GM12878 (cell line): ENCODE measurements around the gene ZBTB4. TPM values are rescaled to one million over a fixed set of nuclear protein-coding genes. Genes with fewer than 3 reads are reported as not detected.

Experiments used
- ATAC-seq: fragments of 200-7000 bp; cut with Tn5 transposase; 3 replicates; pipeline ENCODE4 v1.9.1; 2020; ENCODE audit warnings: mild to moderate bottlenecking, moderate library complexity
- BruUV-seq: library from RNA; stranded (reverse); fragments of 400-500 nt; replicated peaks from 2 replicates; lab custom pipeline; 2021; lab: Mats Ljungman, UMichigan
- CTCF ChIA-PET: fragments of 300-600 bp; sonication (Branson Sonifier 250); formaldehyde crosslinking; extraction: SDS; loops from one replicate; lab custom pipeline; 2021; ENCODE audit warnings: inconsistent platforms; lab: Yijun Ruan, JAX
- POLR2A ChIA-PET: fragments of 350-600 bp; formaldehyde crosslinking; extraction: SDS; loops from one replicate; lab custom pipeline; 2021; ENCODE audit warnings: inconsistent platforms; lab: Charles Lee
- RAD21 ChIA-PET: fragments of 300-600 bp; sonication (Branson Sonifier 250); formaldehyde crosslinking; loops from one replicate; lab custom pipeline; 2023; ENCODE audit warnings: antibody characterized with exemption; ENCODE audit not compliant: unreplicated experiment; lab: Charles Lee
- SMC1A ChIA-PET: fragments of 300-600 bp; sonication (Branson Sonifier 250); formaldehyde crosslinking; loops from one replicate; lab custom pipeline; 2023; ENCODE audit not compliant: unreplicated experiment, uncharacterized antibody; lab: Charles Lee
- DNase-seq: peaks from one replicate; pipeline ENCODE4 v3.0.0-alpha.2; 2011; ENCODE audit warnings: low read depth, low spot score
- FAIRE-seq: peaks from 3 replicates; lab custom pipeline; 2011; peaks lifted over from hg19 to GRCh38; lab: Jason Lieb, UNC
- H2AFZ ChIP-seq: 2 replicates; pipeline ENCODE4 v1.6.0; 2011; ENCODE audit warnings: low read depth, low read length, control low read depth; ENCODE audit not compliant: control insufficient read depth
- H3K27ac ChIP-seq: 2 replicates; pipeline ENCODE4 v1.5.1; 2011; ENCODE audit warnings: control low read depth; ENCODE audit not compliant: control insufficient read depth, insufficient read depth
- H3K27me3 ChIP-seq, 2 experiments: replicated peaks in 1 of 2; 2 replicates each; pipeline versions ENCODE4 v1.6.0 to v1.6.1; 2011; ENCODE audit warnings: low read length in 1 of 2; ENCODE audit not compliant: control insufficient read depth in 2 of 2, insufficient read depth in 2 of 2
- H3K36me3 ChIP-seq, 2 experiments: 2 replicates each; pipeline ENCODE4 v1.5.1; 2011; ENCODE audit warnings: low read length in 1 of 2; ENCODE audit not compliant: control insufficient read depth in 2 of 2, insufficient read depth in 2 of 2
- H3K4me1 ChIP-seq: 2 replicates; pipeline ENCODE4 v1.6.1; 2011; ENCODE audit warnings: mild to moderate bottlenecking, low read length, moderate library complexity, mixed read lengths; ENCODE audit not compliant: control insufficient read depth, insufficient read depth
- H3K4me2 ChIP-seq: 2 replicates; pipeline ENCODE4 v1.6.0; 2011; ENCODE audit warnings: control low read depth; ENCODE audit not compliant: control insufficient read depth, insufficient read depth
- H3K4me3 ChIP-seq: fragments of 200-600 bp; sonication (generic); 2 replicates; pipeline ENCODE4 v1.5.1; 2016
- H3K79me2 ChIP-seq: 2 replicates; pipeline ENCODE4 v1.6.0; 2011; ENCODE audit warnings: low read length; ENCODE audit not compliant: control insufficient read depth, insufficient read depth
- H3K9ac ChIP-seq: 2 replicates; pipeline ENCODE4 v1.8.0; 2011; ENCODE audit warnings: low read length, control low read depth, mixed read lengths; ENCODE audit not compliant: control insufficient read depth, insufficient read depth
- H3K9me3 ChIP-seq: replicated peaks from 3 replicates; pipeline ENCODE4 v1.5.1; 2011; ENCODE audit warnings: mild to moderate bottlenecking, low read length; ENCODE audit not compliant: control insufficient read depth, insufficient read depth
- H4K20me1 ChIP-seq: 2 replicates; pipeline ENCODE4 v1.6.0; 2011; ENCODE audit not compliant: control insufficient read depth, insufficient read depth
- BRCA1 ChIP-seq: IDR thresholded peaks from 2 replicates; pipeline ENCODE4 v1.6.1; 2011; ENCODE audit warnings: low read depth, low read length, improper control_type of control experiment
- DPF2 ChIP-seq: fragments of 450-650 bp; IDR thresholded peaks from 2 replicates; pipeline ENCODE4 v1.6.1; 2017; ENCODE audit warnings: mild to moderate bottlenecking
- FOXM1 ChIP-seq: IDR thresholded peaks from 2 replicates; pipeline ENCODE4 v1.6.1; 2012; ENCODE audit warnings: low read depth, mild to moderate bottlenecking, inconsistent platforms, low read length, moderate library complexity
- MTA3 ChIP-seq: IDR thresholded peaks from 2 replicates; pipeline ENCODE4 v1.6.1; 2012; ENCODE audit warnings: low read length, inconsistent platforms, borderline replicate concordance
- NFYA ChIP-seq: IDR thresholded peaks from 2 replicates; pipeline ENCODE4 v1.6.1; 2011; ENCODE audit warnings: low read depth, mild to moderate bottlenecking, low read length, improper control_type of control experiment, borderline replicate concordance
- PML ChIP-seq: IDR thresholded peaks from 2 replicates; pipeline ENCODE4 v1.6.1; 2012; ENCODE audit warnings: low read length, inconsistent platforms
- RELA ChIP-seq: fragments of 450-650 bp; IDR thresholded peaks from 2 replicates; pipeline ENCODE4 v1.8.0; 2014; ENCODE audit warnings: borderline replicate concordance; ENCODE audit not compliant: partially characterized antibody
- RUNX3 ChIP-seq: IDR thresholded peaks from 2 replicates; pipeline ENCODE4 v1.6.1; 2012; ENCODE audit warnings: low read length, inconsistent platforms
- SRF ChIP-seq, 2 experiments: IDR thresholded peaks; 2 replicates each; pipeline ENCODE4 v1.6.1; 2011; ENCODE audit warnings: low read depth in 2 of 2, low read length in 2 of 2, mild to moderate bottlenecking in 1 of 2, moderate library complexity in 1 of 2
- ZNF622 ChIP-seq: fragments of 450-650 bp; IDR thresholded peaks from 2 replicates; pipeline ENCODE4 v1.6.1; 2017; ENCODE audit warnings: mild to moderate bottlenecking, inconsistent platforms
- in situ Hi-C: fragments of 300-500 bp; cut with MboI; formaldehyde crosslinking; loops from 9 replicates; pipeline ENCODE4 v1.14.3; 2018; ENCODE audit warnings: mixed read lengths
- intact Hi-C: fragments of 100-400 bp; cut with micrococcal nuclease; formaldehyde crosslinking; loops from one replicate; pipeline ENCODE4 v1.14.2; 2022; ENCODE audit not compliant: unreplicated experiment
- polyA plus RNA-seq, 11 experiments: library from polyadenylated mRNA; depleted of rRNA in 4 of 11; unstranded in 6 of 11; stranded (reverse) in 5 of 11; fragments of >200 nt; fragmentation: Nextera tagmentation in 4 of 11; fragmentation: Illumina TruSeq in 1 of 11; extraction: Ambion mirVana in 4 of 11; extraction: Trizol in 1 of 11; gene quantifications; 1 replicate in 1 of 11; 2 replicates in 10 of 11; pipeline versions ENCODE4 v1.2.1 to v1.2.3, GENCODE V29; 2011 to 2016; ENCODE audit warnings: inconsistent platforms in 2 of 11, missing spikeins in 2 of 11, low read depth in 1 of 11
- total RNA-seq, 4 experiments: library from RNA; depleted of rRNA in 3 of 4; stranded (reverse); fragments of >200 nt in 3 of 4; fragmentation: Illumina TruSeq in 1 of 4; extraction: Trizol in 1 of 4; gene quantifications; 2 replicates each; pipeline versions ENCODE4 v1.2.1 to v1.2.3, GENCODE V29; 2013 to 2021
- TF ChIP-seq, protein P1 (sequence below): IDR thresholded peaks from 2 replicates; pipeline ENCODE4 v1.6.1; 2011; ENCODE audit warnings: borderline replicate concordance, low read depth, mild to moderate bottlenecking, moderate library complexity, mixed read lengths, low read length; ENCODE audit not compliant: insufficient read depth; ENCODE audit errors: extremely low read length
- TF ChIP-seq, protein P2 (sequence below): fragments of 450-650 bp; IDR thresholded peaks from 2 replicates; pipeline ENCODE4 v1.6.1; 2016; ENCODE audit warnings: mild to moderate bottlenecking
- TF ChIP-seq, protein P3 (sequence below): IDR thresholded peaks from 2 replicates; pipeline ENCODE4 v1.6.1; 2011; ENCODE audit warnings: mild to moderate bottlenecking, low read depth, low read length, moderate library complexity; ENCODE audit not compliant: insufficient replicate concordance
- TF ChIP-seq, protein P4 (sequence below): IDR thresholded peaks from 2 replicates; pipeline ENCODE4 v1.6.1; 2012; ENCODE audit warnings: low read depth, low read length, improper control_type of control experiment
- TF ChIP-seq, protein P5 (sequence below), 3 experiments: IDR thresholded peaks in 2 of 3; conservative IDR thresholded peaks in 1 of 3; 2 replicates each; pipeline ENCODE4 v1.5.1; 2011; ENCODE audit warnings: low read depth in 3 of 3, low read length in 3 of 3, mild to moderate bottlenecking in 3 of 3, control low read depth in 2 of 3, moderate library complexity in 2 of 3, inconsistent platforms in 1 of 3, mixed read lengths in 1 of 3; ENCODE audit not compliant: control insufficient read depth in 2 of 3, insufficient read depth in 1 of 3; ENCODE audit errors: extremely low read depth in 1 of 3

ZBTB4 gene
- total and polyA plus RNA-seq, 10 of the 15 experiments (the other 5 are each of a cell fraction or from before 2014, with no cell fraction given) = 2.0 to 14.9 (median 6.9) TPM

DNA sequence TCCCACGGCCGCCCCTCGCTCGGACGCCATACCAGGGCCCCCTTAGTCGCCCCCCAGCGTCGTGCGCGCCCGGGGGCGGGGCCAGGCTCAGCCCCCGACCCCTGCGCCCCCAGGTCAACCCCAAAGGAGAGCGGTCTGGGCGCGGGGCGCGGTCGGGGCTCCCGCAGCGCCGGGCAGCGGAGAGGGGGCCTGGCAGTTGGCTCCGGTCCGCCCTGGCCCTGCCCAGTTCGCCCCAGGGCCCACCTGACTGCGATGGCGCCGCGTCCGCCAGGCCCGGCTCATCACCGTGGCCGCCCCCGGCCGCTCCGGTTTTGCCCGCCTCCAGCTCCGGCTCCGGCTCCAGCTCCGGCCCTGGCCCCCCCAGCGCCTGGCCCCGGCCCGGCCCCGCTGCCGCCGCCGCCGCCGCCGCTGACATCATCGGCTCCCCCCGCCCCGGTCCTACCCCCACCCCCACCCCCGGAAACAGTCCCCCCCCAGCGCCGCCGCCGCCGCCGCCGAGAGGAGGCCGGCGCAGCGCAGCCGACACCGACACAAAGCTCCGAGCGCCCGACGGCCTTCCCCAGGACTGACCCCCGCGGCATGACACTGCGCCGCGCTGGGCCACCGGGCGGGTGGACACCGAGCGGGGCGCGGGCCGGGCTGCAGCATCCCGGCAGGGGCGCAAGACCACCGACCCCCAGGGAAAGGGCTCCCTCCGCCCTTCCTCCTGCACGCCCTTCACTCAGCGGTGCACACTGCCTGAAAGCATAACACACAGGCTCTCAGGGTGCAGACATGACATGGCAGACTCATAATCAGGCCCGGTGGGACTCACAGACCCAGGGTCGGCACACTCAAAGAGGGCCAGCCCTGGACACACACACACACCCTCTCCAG lies at the start of gene ZBTB4 (continued):
- TF ChIP-seq, protein P1, sequence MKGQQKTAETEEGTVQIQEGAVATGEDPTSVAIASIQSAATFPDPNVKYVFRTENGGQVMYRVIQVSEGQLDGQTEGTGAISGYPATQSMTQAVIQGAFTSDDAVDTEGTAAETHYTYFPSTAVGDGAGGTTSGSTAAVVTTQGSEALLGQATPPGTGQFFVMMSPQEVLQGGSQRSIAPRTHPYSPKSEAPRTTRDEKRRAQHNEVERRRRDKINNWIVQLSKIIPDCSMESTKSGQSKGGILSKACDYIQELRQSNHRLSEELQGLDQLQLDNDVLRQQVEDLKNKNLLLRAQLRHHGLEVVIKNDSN = peak; percentile 6
- TF ChIP-seq DPF2 = peak; percentile 78; the same call in 1 of the 2 replicates
- TF ChIP-seq, protein P2, sequence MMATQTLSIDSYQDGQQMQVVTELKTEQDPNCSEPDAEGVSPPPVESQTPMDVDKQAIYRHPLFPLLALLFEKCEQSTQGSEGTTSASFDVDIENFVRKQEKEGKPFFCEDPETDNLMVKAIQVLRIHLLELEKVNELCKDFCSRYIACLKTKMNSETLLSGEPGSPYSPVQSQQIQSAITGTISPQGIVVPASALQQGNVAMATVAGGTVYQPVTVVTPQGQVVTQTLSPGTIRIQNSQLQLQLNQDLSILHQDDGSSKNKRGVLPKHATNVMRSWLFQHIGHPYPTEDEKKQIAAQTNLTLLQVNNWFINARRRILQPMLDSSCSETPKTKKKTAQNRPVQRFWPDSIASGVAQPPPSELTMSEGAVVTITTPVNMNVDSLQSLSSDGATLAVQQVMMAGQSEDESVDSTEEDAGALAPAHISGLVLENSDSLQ = 0 out of 2 replicates have a peak, but pooled peaks have one; percentile 42
- TF ChIP-seq, protein P3, sequence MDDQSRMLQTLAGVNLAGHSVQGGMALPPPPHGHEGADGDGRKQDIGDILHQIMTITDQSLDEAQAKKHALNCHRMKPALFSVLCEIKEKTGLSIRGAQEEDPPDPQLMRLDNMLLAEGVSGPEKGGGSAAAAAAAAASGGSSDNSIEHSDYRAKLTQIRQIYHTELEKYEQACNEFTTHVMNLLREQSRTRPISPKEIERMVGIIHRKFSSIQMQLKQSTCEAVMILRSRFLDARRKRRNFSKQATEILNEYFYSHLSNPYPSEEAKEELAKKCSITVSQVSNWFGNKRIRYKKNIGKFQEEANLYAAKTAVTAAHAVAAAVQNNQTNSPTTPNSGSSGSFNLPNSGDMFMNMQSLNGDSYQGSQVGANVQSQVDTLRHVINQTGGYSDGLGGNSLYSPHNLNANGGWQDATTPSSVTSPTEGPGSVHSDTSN = no peak

DNA sequence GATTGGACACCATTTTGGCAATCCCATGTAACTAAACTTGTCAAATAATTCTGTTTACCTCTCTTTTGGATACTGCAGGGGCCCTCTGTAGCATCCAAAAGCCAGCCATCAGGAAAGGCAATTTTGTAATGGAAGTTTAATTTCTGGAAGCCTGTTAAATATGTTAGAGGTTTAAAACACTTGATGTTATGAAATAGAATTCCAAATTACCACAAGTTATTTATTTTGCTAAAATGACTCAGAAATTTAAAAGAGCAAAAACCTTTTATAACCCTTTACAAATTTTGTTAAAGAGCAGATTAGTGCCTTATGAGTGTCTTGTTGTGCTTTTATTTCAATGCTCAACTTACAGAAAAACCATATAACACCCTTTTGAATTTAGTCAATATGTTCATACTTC lies 49.4 kb upstream of the ZBTB4 start:
- ChIA-PET SMC1A (no interaction called here), POLR2A (no interaction called here), CTCF (interaction anchor here (4.6 to 17.1 kb wide), 2 partner anchors 13 to 31 kb away, joined by 35 to 192 read pairs; partner anchors contain the start of genes SENP3 and TNFSF13), RAD21 (interaction anchor here (1.1 kb wide), 1 partner anchor 32 kb away, joined by 3 read pairs; no protein-coding TSS in a partner anchor)
- Histone ChIP-seq H3K4me1 (no peaks in the 10 kb centered on the region), H3K4me3 (no peak overlapping the region), H3K9me3 (no peaks in the 10 kb centered on the region), H3K27me3 (no peaks in the 10 kb centered on the region), H3K79me2 (no peaks in the 10 kb centered on the region), H3K27ac (no peak overlapping the region), H2AFZ (no peak overlapping the region), H4K20me1 (no peaks in the 10 kb centered on the region), H3K36me3 (no peaks in the 10 kb centered on the region), H3K4me2 (no peak overlapping the region), H3K9ac (no peak overlapping the region)
- FAIRE-seq (no peak), ATAC-seq (no peak), DNase-seq (no peak)
- BruUV-seq = no TSS peak
- intact Hi-C loops = no loop called here
- in situ Hi-C loops = no loop called here
- TF ChIP-seq FOXM1 (no peak), ZNF622 (no peak), RUNX3 (no peak), NFYA (no peak), MTA3 (no peak), PML (no peak), BRCA1 (no peak), RELA (no peak), SRF (IDR thresholded peaks at IDR 0.05; ENCODE audit: low read depth in 2 of 2, low read length in 2 of 2) (no peak)
- TF ChIP-seq, protein P4, sequence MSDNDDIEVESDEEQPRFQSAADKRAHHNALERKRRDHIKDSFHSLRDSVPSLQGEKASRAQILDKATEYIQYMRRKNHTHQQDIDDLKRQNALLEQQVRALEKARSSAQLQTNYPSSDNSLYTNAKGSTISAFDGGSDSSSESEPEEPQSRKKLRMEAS = no peak
- TF ChIP-seq, protein P5, sequence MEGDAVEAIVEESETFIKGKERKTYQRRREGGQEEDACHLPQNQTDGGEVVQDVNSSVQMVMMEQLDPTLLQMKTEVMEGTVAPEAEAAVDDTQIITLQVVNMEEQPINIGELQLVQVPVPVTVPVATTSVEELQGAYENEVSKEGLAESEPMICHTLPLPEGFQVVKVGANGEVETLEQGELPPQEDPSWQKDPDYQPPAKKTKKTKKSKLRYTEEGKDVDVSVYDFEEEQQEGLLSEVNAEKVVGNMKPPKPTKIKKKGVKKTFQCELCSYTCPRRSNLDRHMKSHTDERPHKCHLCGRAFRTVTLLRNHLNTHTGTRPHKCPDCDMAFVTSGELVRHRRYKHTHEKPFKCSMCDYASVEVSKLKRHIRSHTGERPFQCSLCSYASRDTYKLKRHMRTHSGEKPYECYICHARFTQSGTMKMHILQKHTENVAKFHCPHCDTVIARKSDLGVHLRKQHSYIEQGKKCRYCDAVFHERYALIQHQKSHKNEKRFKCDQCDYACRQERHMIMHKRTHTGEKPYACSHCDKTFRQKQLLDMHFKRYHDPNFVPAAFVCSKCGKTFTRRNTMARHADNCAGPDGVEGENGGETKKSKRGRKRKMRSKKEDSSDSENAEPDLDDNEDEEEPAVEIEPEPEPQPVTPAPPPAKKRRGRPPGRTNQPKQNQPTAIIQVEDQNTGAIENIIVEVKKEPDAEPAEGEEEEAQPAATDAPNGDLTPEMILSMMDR (IDR thresholded peaks at IDR 0.05 in 2 of 3, conservative IDR thresholded peaks at IDR 0.05 in 1 of 3; ENCODE audit: control insufficient read depth in 2 of 3, extremely low read depth in 1 of 3, insufficient read depth in 1 of 3, low read depth in 3 of 3, low read length in 3 of 3) = no peak
